Tibial nerve (tissue), 4 donors: ENCODE data around the gene COPB2.

Source experiments
- EP300 ChIP-seq, 2 donors: sonication (generic); formaldehyde crosslinking; IDR thresholded peaks; one replicate each; pipeline ENCODE4 v1.6.1; 2017; ENCODE audit warnings: antibody characterized with exemption in 2 of 2, mild to moderate bottlenecking in 1 of 2
- POLR2A ChIP-seq, 2 donors: fragments of 450-650 bp; IDR thresholded peaks; one replicate each; pipeline ENCODE4 v1.6.1; 2017; ENCODE audit warnings: antibody characterized with exemption in 2 of 2, mild to moderate bottlenecking in 2 of 2, moderate library complexity in 2 of 2
- TF ChIP-seq, protein P1 (sequence below), 5 experiments: fragments of 200-600 bp in 3 of 5; fragments of 450-650 bp in 2 of 5; sonication (generic) in 3 of 5; IDR thresholded peaks; one replicate each; pipeline ENCODE4 v1.5.1; 2016 to 2019; ENCODE audit warnings: antibody characterized with exemption in 5 of 5, mild to moderate bottlenecking in 3 of 5, moderate library complexity in 2 of 5

DNA sequence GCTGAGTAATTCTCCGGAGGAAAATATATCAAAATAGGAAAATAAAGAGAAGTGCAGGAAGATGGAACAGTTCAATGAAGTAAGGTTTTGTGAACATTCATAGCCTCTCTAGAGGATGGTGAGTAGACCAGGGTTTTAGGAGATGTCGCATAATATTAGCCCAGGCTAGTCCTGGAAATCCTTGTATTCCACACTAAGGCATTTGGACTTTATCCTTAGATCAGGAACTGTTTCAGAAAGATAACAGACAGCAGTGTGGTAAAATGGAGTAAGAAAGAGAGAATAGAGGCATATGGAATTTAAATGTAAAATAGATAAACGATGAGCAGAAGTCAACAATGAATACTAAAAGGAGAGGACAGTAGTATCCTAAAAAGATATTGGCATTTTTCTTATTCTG, 12.1 kb downstream of the COPB2 start:
- TF ChIP-seq POLR2A (IDR thresholded peaks at IDR 0.05) (no peak), EP300 (IDR thresholded peaks at IDR 0.05) (no peak)
- TF ChIP-seq, protein P1, sequence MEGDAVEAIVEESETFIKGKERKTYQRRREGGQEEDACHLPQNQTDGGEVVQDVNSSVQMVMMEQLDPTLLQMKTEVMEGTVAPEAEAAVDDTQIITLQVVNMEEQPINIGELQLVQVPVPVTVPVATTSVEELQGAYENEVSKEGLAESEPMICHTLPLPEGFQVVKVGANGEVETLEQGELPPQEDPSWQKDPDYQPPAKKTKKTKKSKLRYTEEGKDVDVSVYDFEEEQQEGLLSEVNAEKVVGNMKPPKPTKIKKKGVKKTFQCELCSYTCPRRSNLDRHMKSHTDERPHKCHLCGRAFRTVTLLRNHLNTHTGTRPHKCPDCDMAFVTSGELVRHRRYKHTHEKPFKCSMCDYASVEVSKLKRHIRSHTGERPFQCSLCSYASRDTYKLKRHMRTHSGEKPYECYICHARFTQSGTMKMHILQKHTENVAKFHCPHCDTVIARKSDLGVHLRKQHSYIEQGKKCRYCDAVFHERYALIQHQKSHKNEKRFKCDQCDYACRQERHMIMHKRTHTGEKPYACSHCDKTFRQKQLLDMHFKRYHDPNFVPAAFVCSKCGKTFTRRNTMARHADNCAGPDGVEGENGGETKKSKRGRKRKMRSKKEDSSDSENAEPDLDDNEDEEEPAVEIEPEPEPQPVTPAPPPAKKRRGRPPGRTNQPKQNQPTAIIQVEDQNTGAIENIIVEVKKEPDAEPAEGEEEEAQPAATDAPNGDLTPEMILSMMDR (IDR thresholded peaks at IDR 0.05) = no peak
